ENCODE results near the gene RIGI.

Gene RIGI

DNA sequence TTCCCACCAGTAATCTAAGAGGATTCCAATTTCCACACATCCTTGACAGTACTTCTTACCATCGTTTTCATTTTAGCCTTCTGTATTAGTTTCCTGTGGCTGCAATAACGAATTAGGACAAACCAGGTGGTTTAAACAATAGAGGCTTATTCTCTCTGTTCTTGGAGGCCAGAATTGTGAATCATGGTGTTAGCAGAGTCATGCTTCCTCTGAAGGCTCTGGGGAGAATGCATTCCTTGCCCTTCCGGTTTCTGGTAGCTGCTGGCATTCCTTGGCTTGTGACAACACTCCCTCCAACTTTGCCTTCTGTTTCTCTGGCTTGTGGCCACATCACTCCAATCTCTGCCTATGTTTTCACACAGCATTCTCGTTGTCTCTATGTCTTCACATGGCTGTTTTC lies 23.5 kb downstream of the RIGI start:
- no peaks in the 10 kb centered on the region for H3K9me3 ChIP-seq (ENCODE audit: control insufficient read depth in 1 of 2, low read length in 2 of 2)
- H3K27ac ChIP-seq (ENCODE audit: low read depth, low read length), result no peak overlapping the region
- H3K4me3 ChIP-seq (ENCODE audit: low read depth in 1 of 2, low read length in 2 of 2), result no peak overlapping the region
- H3K9ac ChIP-seq (ENCODE audit: low read depth in 1 of 2, low read length in 2 of 2), result no peak overlapping the region
- H3K27me3 ChIP-seq (ENCODE audit: control insufficient read depth in 1 of 2, insufficient read depth in 2 of 2, low read length in 2 of 2), result no peaks in the 10 kb centered on the region
- H3K4me1 ChIP-seq (ENCODE audit: control insufficient read depth in 1 of 2, insufficient read depth in 2 of 2, low read length in 2 of 2), result no peaks in the 10 kb centered on the region
- H3K36me3 ChIP-seq (ENCODE audit: control insufficient read depth in 1 of 2, insufficient read depth in 2 of 2, low read length in 2 of 2), result peaks cover 8 to 20% of the 10 kb centered on the region in 2 donors

DNA sequence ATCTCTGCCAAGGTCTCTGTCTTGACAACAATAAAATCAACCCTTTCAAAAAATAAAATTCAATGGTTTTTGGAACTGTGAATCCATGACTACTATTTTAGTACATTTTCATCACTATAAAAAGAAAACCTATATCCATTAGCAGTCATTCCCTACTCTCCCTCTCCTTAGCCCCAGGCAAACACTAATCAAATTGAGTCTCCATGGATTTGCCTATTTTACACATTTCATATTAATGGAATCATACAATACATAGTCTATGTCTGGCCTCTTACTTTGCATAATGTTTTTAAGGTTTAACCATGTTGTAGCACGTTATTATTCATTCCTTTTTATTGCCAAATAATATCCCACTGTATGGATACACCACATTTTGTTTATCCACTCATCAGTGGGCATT lies 24.1 kb downstream of the RIGI start:
- no peaks in the 10 kb centered on the region for H3K27me3 ChIP-seq (ENCODE audit: control insufficient read depth in 1 of 2, insufficient read depth in 2 of 2, low read length in 2 of 2)
- H3K9me3 ChIP-seq (ENCODE audit: control insufficient read depth in 1 of 2, low read length in 2 of 2), result no peaks in the 10 kb centered on the region
- H3K9ac ChIP-seq (ENCODE audit: low read depth in 1 of 2, low read length in 2 of 2), result no peak overlapping the region
- H3K4me3 ChIP-seq (ENCODE audit: low read depth in 1 of 2, low read length in 2 of 2), result no peak overlapping the region
- H3K27ac ChIP-seq (ENCODE audit: low read depth, low read length), result no peak overlapping the region
- peaks cover 8 to 20% of the 10 kb centered on the region in 2 donors for H3K36me3 ChIP-seq (ENCODE audit: control insufficient read depth in 1 of 2, insufficient read depth in 2 of 2, low read length in 2 of 2)
- H3K4me1 ChIP-seq (ENCODE audit: control insufficient read depth in 1 of 2, insufficient read depth in 2 of 2, low read length in 2 of 2), result no peaks in the 10 kb centered on the region

DNA sequence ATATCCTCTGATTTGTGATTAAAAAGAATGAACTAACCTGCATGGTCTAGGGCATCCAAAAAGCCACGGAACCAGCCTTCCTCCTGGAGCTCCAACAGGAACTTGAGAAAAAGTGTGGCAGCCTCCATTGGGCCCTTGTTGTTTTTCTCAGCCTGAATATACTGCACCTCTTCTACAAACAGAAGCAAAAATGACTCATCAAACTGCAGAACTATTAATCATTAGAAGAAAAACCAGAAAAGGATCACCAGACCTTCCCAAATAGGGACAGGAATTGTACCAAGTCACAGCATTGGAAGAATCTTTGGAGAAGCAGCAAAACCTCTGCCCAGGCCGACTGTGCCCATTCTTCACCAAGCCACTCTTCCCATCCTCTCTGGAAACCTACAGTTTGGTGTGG lies 25.2 kb downstream of the RIGI start:
- H3K36me3 ChIP-seq (ENCODE audit: control insufficient read depth in 1 of 2, insufficient read depth in 2 of 2, low read length in 2 of 2), result peaks cover 8 to 20% of the 10 kb centered on the region in 2 donors
- no peak overlapping the region for H3K4me3 ChIP-seq (ENCODE audit: low read depth in 1 of 2, low read length in 2 of 2)
- no peak overlapping the region for H3K27ac ChIP-seq (ENCODE audit: low read depth, low read length)
- H3K9me3 ChIP-seq (ENCODE audit: control insufficient read depth in 1 of 2, low read length in 2 of 2), result no peaks in the 10 kb centered on the region
- no peaks in the 10 kb centered on the region for H3K27me3 ChIP-seq (ENCODE audit: control insufficient read depth in 1 of 2, insufficient read depth in 2 of 2, low read length in 2 of 2)
- no peak overlapping the region for H3K9ac ChIP-seq (ENCODE audit: low read depth in 1 of 2, low read length in 2 of 2)
- H3K4me1 ChIP-seq (ENCODE audit: control insufficient read depth in 1 of 2, insufficient read depth in 2 of 2, low read length in 2 of 2), result no peaks in the 10 kb centered on the region

DNA sequence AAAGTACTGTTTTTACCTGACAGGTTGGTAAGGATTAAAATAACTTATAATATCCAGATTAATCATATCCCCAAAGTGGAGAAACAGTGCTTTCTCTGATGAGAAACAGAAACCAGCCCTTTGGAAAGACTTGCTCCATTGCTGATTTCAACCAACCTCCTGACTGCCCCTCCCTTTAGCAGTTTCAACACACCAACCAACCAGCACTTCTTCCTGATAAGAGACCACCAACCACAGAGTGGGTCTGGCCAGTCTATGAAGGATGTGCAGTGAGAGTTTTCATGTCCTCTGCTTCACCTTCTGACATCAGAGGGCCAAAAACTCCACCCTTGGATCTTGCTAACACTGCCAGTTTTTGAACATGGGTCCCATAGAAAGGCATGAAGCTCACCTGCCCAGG lies 28.1 kb downstream of the RIGI start:
- Histone ChIP-seq H3K9me3 (ENCODE audit: control insufficient read depth in 1 of 2, low read length in 2 of 2) (no peaks in the 10 kb centered on the region), H3K9ac (ENCODE audit: low read depth in 1 of 2, low read length in 2 of 2) (no peak overlapping the region), H3K36me3 (ENCODE audit: control insufficient read depth in 1 of 2, insufficient read depth in 2 of 2, low read length in 2 of 2) (peaks cover 8 to 16% of the 10 kb centered on the region in 2 donors)

DNA sequence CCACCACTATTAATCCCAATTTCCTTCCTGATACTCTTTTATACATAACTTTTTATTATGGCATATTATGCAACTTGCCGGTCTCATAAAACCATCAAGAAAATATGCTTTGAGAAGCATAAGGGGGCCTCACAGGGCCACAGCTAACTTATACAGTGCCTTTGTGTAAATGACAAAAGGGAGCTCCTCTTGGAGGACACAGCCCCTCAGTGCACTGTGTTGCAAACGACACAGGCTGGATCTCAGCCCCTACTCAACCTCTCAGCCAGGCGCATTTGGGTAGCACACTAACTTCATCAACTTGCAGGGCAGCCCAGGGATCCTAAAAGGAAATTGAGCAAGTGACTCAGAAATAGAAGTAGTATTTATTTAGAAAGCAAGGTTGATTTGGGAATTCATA lies 35.4 kb downstream of the RIGI start:
- no peaks in the 10 kb centered on the region for H3K4me1 ChIP-seq (ENCODE audit: control insufficient read depth in 1 of 2, insufficient read depth in 2 of 2, low read length in 2 of 2)
- no peak overlapping the region for H3K27ac ChIP-seq (ENCODE audit: low read depth, low read length)
- no peaks in the 10 kb centered on the region for H3K27me3 ChIP-seq (ENCODE audit: control insufficient read depth in 1 of 2, insufficient read depth in 2 of 2, low read length in 2 of 2)
- no peaks in the 10 kb centered on the region for H3K9me3 ChIP-seq (ENCODE audit: control insufficient read depth in 1 of 2, low read length in 2 of 2)
- peaks cover 13 to 29% of the 10 kb centered on the region in 2 donors for H3K36me3 ChIP-seq (ENCODE audit: control insufficient read depth in 1 of 2, insufficient read depth in 2 of 2, low read length in 2 of 2)
- no peak overlapping the region for H3K9ac ChIP-seq (ENCODE audit: low read depth in 1 of 2, low read length in 2 of 2)
- H3K4me3 ChIP-seq (ENCODE audit: low read depth in 1 of 2, low read length in 2 of 2), result no peak overlapping the region

More for the DNA sequence above, 28.1 kb downstream of the RIGI start:
- H3K4me1 ChIP-seq (ENCODE audit: control insufficient read depth in 1 of 2, insufficient read depth in 2 of 2, low read length in 2 of 2), result no peaks in the 10 kb centered on the region
- H3K27ac ChIP-seq (ENCODE audit: low read depth, low read length), result no peak overlapping the region
- no peaks in the 10 kb centered on the region for H3K27me3 ChIP-seq (ENCODE audit: control insufficient read depth in 1 of 2, insufficient read depth in 2 of 2, low read length in 2 of 2)
- H3K4me3 ChIP-seq (ENCODE audit: low read depth in 1 of 2, low read length in 2 of 2), result no peak overlapping the region

DNA sequence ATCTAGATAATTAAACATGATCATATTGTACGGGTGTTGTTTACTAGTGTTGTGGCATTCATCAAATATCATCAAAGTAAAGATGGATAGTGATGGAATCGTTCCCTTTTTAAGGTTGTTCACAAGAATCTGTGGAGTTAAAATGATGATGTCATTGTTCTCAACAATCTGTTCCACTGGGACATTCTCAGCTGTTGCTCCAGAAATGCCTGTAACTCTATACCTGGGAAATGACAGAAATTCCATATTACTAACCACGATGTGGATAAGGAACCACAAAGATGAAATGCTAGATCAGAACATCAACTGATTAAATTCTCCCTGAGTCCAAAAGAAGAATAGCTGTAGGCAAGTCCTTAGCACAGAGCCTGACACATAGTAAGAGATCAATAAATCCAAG lies 38.0 kb downstream of the RIGI start:
- H3K4me1 ChIP-seq (ENCODE audit: control insufficient read depth in 1 of 2, insufficient read depth in 2 of 2, low read length in 2 of 2), result no peaks in the 10 kb centered on the region
- H3K9me3 ChIP-seq (ENCODE audit: control insufficient read depth in 1 of 2, low read length in 2 of 2), result no peaks in the 10 kb centered on the region
- H3K9ac ChIP-seq (ENCODE audit: low read depth in 1 of 2, low read length in 2 of 2), result no peak overlapping the region
- H3K4me3 ChIP-seq (ENCODE audit: low read depth in 1 of 2, low read length in 2 of 2), result no peak overlapping the region
- H3K27me3 ChIP-seq (ENCODE audit: control insufficient read depth in 1 of 2, insufficient read depth in 2 of 2, low read length in 2 of 2), result no peaks in the 10 kb centered on the region
- no peak overlapping the region for H3K27ac ChIP-seq (ENCODE audit: low read depth, low read length)
- peaks cover 30 to 53% of the 10 kb centered on the region in 2 donors for H3K36me3 ChIP-seq (ENCODE audit: control insufficient read depth in 1 of 2, insufficient read depth in 2 of 2, low read length in 2 of 2)

DNA sequence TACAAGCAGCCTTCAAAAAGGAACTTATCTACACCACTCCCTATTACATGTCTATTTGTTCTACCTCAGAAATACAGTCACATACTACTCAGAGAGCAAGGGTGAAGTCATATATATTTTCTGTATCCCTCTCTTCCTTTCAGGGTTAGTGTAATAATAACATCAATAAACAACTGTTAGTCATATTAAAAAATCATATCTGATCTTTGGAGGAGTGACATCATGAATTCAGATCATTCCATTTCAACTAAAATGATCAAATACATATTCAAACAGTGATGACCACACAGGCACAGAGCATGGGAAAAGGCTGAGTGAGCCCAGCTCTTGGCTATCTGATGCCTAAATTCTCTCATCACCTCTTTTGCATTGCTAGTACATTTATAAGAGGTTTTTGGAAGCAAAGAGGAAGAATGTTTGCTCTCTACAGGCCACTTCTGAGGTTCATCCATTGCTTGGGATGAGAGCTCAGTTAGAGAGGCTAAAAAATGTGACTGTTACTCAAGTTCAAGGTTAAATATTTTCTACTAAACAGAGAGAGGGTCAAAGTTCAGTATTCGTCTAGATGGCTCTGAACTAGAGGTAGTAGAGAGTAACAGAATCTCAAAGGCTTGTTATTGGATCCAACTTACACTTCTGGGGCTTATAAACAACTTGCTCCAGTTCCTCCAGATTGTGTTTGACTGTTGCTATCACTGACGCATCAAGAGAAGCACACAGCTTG lies 39.0 kb downstream of the RIGI start:
- no peaks in the 10 kb centered on the region for H3K27me3 ChIP-seq (ENCODE audit: control insufficient read depth in 1 of 2, insufficient read depth in 2 of 2, low read length in 2 of 2)
- H3K9ac ChIP-seq (ENCODE audit: low read depth in 1 of 2, low read length in 2 of 2), result no peak overlapping the region
- H3K4me3 ChIP-seq (ENCODE audit: low read depth in 1 of 2, low read length in 2 of 2), result no peak overlapping the region
- H3K9me3 ChIP-seq (ENCODE audit: control insufficient read depth in 1 of 2, low read length in 2 of 2), result no peaks in the 10 kb centered on the region
- no peak overlapping the region for H3K27ac ChIP-seq (ENCODE audit: low read depth, low read length)
- H3K36me3 ChIP-seq (ENCODE audit: control insufficient read depth in 1 of 2, insufficient read depth in 2 of 2, low read length in 2 of 2), result peaks cover 35 to 58% of the 10 kb centered on the region in 2 donors
- no peaks in the 10 kb centered on the region for H3K4me1 ChIP-seq (ENCODE audit: control insufficient read depth in 1 of 2, insufficient read depth in 2 of 2, low read length in 2 of 2)

DNA sequence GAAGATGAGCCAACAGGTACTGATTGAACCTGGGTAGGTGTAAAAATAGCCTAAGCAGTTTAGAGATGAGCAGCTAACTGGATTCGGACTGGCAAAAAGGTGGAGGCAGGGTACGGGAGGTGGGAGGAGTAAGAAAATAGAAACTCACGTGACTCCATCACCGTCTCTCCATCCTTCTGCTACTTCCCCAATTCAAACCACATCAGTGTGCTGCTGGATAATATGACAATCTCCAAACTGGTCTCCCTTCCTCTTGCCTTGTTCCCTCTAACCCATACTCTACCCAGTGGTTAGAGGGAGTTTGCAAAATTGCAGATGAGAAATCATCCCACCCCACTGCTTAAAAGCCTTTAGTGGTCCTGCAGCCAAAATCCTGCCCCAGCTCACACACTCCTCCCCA lies 42.7 kb downstream of the RIGI start:
- Histone ChIP-seq H3K4me1 (ENCODE audit: control insufficient read depth in 1 of 2, insufficient read depth in 2 of 2, low read length in 2 of 2) (no peaks in the 10 kb centered on the region), H3K36me3 (ENCODE audit: control insufficient read depth in 1 of 2, insufficient read depth in 2 of 2, low read length in 2 of 2) (peaks cover 42 to 71% of the 10 kb centered on the region in 2 donors), H3K27ac (ENCODE audit: low read depth, low read length) (no peak overlapping the region), H3K9me3 (ENCODE audit: control insufficient read depth in 1 of 2, low read length in 2 of 2) (no peaks in the 10 kb centered on the region), H3K4me3 (ENCODE audit: low read depth in 1 of 2, low read length in 2 of 2) (no peak overlapping the region), H3K27me3 (ENCODE audit: control insufficient read depth in 1 of 2, insufficient read depth in 2 of 2, low read length in 2 of 2) (no peaks in the 10 kb centered on the region), H3K9ac (ENCODE audit: low read depth in 1 of 2, low read length in 2 of 2) (no peak overlapping the region)

Measured in duodenal mucosa (tissue), 2 donors.